B cell (primary cell): ENCODE results near the gene STXBP6.

Experiments used
- EZH2 ChIP-seq: IDR thresholded peaks from 2 replicates; pipeline ENCODE4 v1.6.1; 2012; ENCODE audit warnings: borderline replicate concordance, low read depth, mild to moderate bottlenecking, moderate library complexity, low read length; ENCODE audit not compliant: insufficient read depth, poor library complexity, severe bottlenecking
- TF ChIP-seq, protein P1 (sequence below): fragments of 200-600 bp; IDR thresholded peaks from one replicate; pipeline ENCODE4 v1.8.0; 2022; ENCODE audit warnings: antibody characterized with exemption, mild to moderate bottlenecking

DNA sequence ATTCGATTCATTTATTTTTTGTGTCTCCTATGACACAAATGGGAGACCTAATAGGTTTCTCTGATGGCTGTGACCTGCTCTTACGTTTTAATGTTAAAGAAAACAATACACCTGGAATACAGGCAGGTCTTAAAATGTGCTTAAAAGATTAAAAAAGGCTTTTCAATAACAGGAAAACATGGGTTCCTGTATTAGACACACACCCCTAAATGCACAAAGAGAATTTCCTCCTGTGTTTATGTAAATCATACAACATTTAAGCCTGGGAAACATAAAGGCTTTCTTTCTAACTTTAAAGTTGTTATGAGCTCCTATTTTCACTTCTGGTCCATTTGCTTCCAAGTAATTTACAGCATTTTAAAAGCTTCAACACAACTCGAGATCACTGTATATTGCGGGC is 191.3 kb downstream of the STXBP6 start:
- TF ChIP-seq, protein P1, sequence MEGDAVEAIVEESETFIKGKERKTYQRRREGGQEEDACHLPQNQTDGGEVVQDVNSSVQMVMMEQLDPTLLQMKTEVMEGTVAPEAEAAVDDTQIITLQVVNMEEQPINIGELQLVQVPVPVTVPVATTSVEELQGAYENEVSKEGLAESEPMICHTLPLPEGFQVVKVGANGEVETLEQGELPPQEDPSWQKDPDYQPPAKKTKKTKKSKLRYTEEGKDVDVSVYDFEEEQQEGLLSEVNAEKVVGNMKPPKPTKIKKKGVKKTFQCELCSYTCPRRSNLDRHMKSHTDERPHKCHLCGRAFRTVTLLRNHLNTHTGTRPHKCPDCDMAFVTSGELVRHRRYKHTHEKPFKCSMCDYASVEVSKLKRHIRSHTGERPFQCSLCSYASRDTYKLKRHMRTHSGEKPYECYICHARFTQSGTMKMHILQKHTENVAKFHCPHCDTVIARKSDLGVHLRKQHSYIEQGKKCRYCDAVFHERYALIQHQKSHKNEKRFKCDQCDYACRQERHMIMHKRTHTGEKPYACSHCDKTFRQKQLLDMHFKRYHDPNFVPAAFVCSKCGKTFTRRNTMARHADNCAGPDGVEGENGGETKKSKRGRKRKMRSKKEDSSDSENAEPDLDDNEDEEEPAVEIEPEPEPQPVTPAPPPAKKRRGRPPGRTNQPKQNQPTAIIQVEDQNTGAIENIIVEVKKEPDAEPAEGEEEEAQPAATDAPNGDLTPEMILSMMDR: no peak
- no peak for TF ChIP-seq EZH2
